A549 (cell line): Measurements from ENCODE around the gene ASCC2.

Experiments used
- CEBPB ChIP-seq, 2 experiments: fragments of >200 bp in 1 of 2; sonication (Bioruptor Twin) in 1 of 2; formaldehyde crosslinking in 1 of 2; IDR thresholded peaks; 2 replicates each; pipeline ENCODE4 v1.6.1; 2012 to 2016
- CTCF ChIP-seq: fragments of >200 bp; sonication (Bioruptor Twin); formaldehyde crosslinking; IDR thresholded peaks from 3 replicates; pipeline ENCODE4 v1.5.1; 2016
- ELK1 ChIP-seq: fragments of 150-350 bp; IDR thresholded peaks from 2 replicates; pipeline ENCODE4 v1.6.1; 2014; ENCODE audit warnings: low read depth, mild to moderate bottlenecking, low read length
- HDAC2 ChIP-seq: fragments of 200-600 bp; sonication (generic); IDR thresholded peaks from 2 replicates; pipeline ENCODE4 v1.6.1; 2016
- JUNB ChIP-seq: fragments of >200 bp; sonication (Bioruptor Twin); formaldehyde crosslinking; IDR thresholded peaks from 2 replicates; pipeline ENCODE4 v1.6.1; 2016
- POLR2A ChIP-seq: IDR thresholded peaks from 2 replicates; pipeline ENCODE4 v1.6.1; 2012; ENCODE audit warnings: mild to moderate bottlenecking, low read length
- RNF2 ChIP-seq: fragments of 200-600 bp; sonication (generic); IDR thresholded peaks from 2 replicates; pipeline ENCODE4 v1.6.1; 2016; ENCODE audit warnings: low read depth, mild to moderate bottlenecking, antibody characterized with exemption, moderate library complexity, borderline replicate concordance
- ZNF302 ChIP-seq: fragments of 250-450 bp; sonication (Bioruptor Pico); IDR thresholded peaks from 2 replicates; pipeline ENCODE4 v1.9.0; 2021; ENCODE audit warnings: inconsistent platforms, mild to moderate bottlenecking, moderate library complexity

- TF ChIP-seq RNF2 (no peak), POLR2A (no peak), CTCF (no peak), ELK1 (no peak), ZNF302 (CRISPR knock-in tag) (no peak), HDAC2 (no peak), CEBPB (IDR thresholded peaks at IDR 0.05) (no peak), JUNB (no peak)
Observed at GRCh38 chr22:29782061-29782845, 55.8 kb downstream of the ASCC2 start.
